ENCODE measurements around the gene MTPN.

MTPN gene

GRCh38 chr7:135977007-135977741 lies at the start of gene MTPN:
Gene MTPN, minus strand, starts transcription at chr7:135977359. Its CDS starts 259 bp downstream, at chr7:135977100.
- peak; percentile 98 to 99 for DNase-seq

GRCh38 chr7:136026209-136026608 lies 49.0 kb upstream of the MTPN start:
- no peak for DNase-seq

GRCh38 chr7:136023134-136023869 lies 46.1 kb upstream of the MTPN start:
- DNase-seq: no peak

- no peak for DNase-seq
These were observed 43.4 kb upstream of the MTPN start for GRCh38 chr7:136020556-136020955.

- no peak for DNase-seq
These were observed 40.9 kb upstream of the MTPN start for GRCh38 chr7:136018104-136018503.

GRCh38 chr7:136016649-136017395 lies 39.7 kb upstream of the MTPN start:
- DNase-seq: no peak

- DNase-seq: no peak
These were observed 38.5 kb upstream of the MTPN start for GRCh38 chr7:136015638-136016037.

- DNase-seq: no peak
These were observed 37.5 kb upstream of the MTPN start for GRCh38 chr7:136014659-136015058.

GRCh38 chr7:136012238-136012637 lies 35.1 kb upstream of the MTPN start:
- no peak for DNase-seq

- DNase-seq: peak in 1 of 2 donors; percentile 69
These were observed 32.4 kb upstream of the MTPN start for GRCh38 chr7:136009488-136010079.

- DNase-seq: no peak
These were observed 29.0 kb upstream of the MTPN start for GRCh38 chr7:136006208-136006607.

- DNase-seq: no peak
These were observed 26.9 kb upstream of the MTPN start for GRCh38 chr7:136004083-136004482.

- no peak for DNase-seq
These were observed 25.6 kb upstream of the MTPN start for GRCh38 chr7:136002802-136003201.

- no peak for DNase-seq
These were observed 23.2 kb upstream of the MTPN start for GRCh38 chr7:136000288-136000913.

GRCh38 chr7:135998081-135998480 lies 20.9 kb upstream of the MTPN start:
- no peak for DNase-seq

- no peak for DNase-seq
These were observed 18.6 kb upstream of the MTPN start for GRCh38 chr7:135995748-135996147.

GRCh38 chr7:135994466-135995205 lies 17.5 kb upstream of the MTPN start:
- DNase-seq: no peak

GRCh38 chr7:135993950-135994349 lies 16.8 kb upstream of the MTPN start:
- peak in 1 of 2 donors; percentile 28 for DNase-seq

- DNase-seq: no peak
These were observed 14.7 kb upstream of the MTPN start for GRCh38 chr7:135991906-135992305.

- no peak for DNase-seq
These were observed 14.2 kb upstream of the MTPN start for GRCh38 chr7:135991322-135991721.

GRCh38 chr7:135990258-135990657 lies 13.1 kb upstream of the MTPN start:
- no peak for DNase-seq
